ENCODE data around the gene CYB561D1.
"Not testable (repeated sequence)": the region's sequence is repeated elsewhere in the genome, so short reads cannot be mapped to it uniquely, and the experiment has no call there.

Gene CYB561D1, protein sequence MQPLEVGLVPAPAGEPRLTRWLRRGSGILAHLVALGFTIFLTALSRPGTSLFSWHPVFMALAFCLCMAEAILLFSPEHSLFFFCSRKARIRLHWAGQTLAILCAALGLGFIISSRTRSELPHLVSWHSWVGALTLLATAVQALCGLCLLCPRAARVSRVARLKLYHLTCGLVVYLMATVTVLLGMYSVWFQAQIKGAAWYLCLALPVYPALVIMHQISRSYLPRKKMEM

GRCh38 chr1:109493805-109494539 is at the start of gene CYB561D1:
Gene CYB561D1 (plus strand): TSS chr1:109494094. CDS start chr1:109494140, 46 bp downstream.
- DNase-seq (ENCODE audit: low read depth) = peak; percentile 83

GRCh38 chr1:109444346-109444745 is 49.5 kb upstream of the CYB561D1 start:
- DNase-seq (ENCODE audit: low read depth) = no peak

DNA sequence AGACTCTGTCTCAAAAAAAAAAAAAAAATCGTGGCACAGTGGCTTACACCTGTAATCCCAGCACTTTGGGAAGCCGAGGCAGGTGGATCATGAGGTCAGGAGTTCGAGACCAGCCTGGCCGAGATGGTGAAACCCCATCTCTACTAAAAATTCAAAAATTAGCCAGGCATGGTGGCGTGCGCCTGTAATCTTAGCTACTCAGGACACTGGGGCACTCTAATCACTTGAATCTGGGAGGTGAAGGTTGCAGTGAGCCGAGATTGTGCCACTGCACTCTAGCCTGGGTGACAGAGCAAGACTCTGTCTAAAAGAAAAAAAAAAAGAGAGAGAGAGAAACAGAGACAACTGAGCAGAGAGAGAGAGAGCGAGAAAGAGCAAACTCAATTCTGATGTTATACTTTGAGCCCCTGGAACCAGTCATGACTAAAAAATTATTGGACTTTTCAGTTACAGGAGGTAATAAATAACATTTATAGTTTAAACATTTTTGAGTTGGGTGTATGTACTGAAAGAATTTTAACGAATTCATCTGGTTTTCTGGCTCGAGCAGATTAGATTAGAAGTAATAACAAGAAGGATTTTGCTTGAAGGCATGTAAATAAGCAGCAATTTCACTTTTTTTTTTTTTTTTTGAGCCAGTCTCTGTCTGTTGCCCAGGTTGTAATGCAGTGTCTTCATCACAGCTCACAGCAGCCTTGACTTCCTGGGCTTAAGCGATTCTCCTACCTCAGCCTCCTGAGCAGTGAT is 47.8 kb upstream of the CYB561D1 start:
- not testable (repeated sequence) for DNase-seq (ENCODE audit: low read depth)

- no peak for DNase-seq (ENCODE audit: low read depth)
Measured at GRCh38 chr1:109447524-109447923, 46.4 kb upstream of the CYB561D1 start.

- DNase-seq (ENCODE audit: low read depth) = no peak
Measured at GRCh38 chr1:109454497-109455133, 39.3 kb upstream of the CYB561D1 start.

- DNase-seq (ENCODE audit: low read depth) = no peak
Measured at GRCh38 chr1:109457819-109458218, 36.1 kb upstream of the CYB561D1 start.

- DNase-seq (ENCODE audit: low read depth) = no peak
Measured at GRCh38 chr1:109466125-109466451, 27.8 kb upstream of the CYB561D1 start.

DNA sequence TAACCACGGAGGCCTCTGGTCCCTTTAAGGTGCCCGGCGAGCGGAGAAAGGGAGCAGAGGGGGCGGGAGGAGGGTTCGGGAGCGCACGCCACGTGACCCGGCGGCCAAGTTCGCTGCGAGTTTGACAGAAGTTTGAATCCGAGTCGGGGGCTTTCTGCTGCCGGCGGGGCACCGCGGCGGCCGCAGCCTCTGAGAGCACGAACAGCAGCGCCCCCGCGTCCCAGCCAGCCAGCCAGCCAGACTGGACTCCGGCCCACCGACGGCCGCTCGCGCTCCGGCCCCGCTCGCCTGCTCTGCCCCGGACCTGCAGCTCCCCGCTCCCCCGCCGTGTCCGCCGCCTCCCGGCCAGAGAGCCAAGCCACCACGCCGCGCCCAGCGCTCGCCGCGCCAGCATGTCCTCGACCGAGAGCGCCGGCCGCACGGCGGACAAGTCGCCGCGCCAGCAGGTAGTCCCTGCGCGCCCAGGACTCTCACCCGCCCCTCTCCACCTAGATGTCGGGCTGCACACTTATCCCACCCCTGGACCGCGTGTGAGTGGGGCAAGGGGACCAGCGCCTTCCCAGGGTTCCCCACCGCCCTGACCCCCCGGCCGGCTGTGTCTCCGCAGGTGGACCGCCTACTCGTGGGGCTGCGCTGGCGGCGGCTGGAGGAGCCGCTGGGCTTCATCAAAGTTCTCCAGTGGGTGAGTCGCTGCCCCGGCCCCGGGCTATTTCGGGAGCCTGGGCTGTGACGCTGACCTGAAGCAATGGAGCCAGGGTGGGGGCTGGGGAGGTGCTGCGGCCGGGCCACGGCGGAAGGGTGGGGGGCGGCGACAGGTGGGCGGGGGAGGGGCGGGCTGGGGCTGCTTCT is 27.2 kb upstream of the CYB561D1 start, which contains the start of gene SYPL2:
SYPL2 (plus strand) TSS at position 95 of the 849 bp plus-strand sequence; CDS start at position 393, 298 bp downstream.
- DNase-seq (ENCODE audit: low read depth) = no peak

GRCh38 chr1:109467301-109467777 is 26.6 kb upstream of the CYB561D1 start:
- no peak for DNase-seq (ENCODE audit: low read depth)

- DNase-seq (ENCODE audit: low read depth) = no peak
Measured at GRCh38 chr1:109468061-109468460, 25.8 kb upstream of the CYB561D1 start.

DNA sequence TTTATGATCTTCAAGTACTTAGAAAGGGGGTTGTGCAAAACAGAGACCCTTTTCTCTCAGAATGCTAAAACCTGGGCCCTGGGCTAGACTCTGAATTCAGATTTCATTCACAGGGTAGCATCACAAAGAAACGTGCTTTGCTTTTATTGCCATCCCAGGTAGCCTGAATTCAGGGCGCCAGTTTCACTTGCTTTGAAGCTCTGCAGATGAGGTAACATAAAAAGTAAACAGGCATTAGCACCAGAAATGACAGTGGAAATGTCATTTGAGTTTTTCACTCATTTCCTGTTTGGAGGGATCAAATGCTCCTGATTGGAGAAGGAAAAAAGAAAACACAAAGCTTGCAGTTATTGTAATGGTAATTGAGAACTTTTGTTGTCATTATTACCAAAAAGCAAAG is 25.0 kb upstream of the CYB561D1 start:
- DNase-seq (ENCODE audit: low read depth) = no peak

DNA sequence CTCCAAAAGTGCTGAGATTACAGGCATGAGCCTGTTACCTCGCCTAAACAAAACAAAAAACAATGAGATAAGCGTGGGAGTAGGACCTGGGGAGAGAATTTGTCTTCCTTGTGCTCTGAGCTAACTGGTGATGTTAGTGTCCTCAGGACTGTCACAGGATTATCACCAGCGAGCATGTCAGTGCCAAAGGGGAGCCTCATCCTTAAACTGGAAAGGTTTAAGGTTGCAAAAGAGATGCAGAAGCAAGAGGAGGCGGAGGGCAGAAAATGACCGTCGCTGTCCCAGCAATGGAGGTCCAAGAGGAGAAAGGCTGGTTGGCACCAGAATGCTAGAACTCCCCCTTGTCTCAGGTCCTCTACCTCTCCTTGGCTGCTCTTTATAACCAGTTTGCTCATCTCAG is 23.6 kb upstream of the CYB561D1 start:
- no peak for DNase-seq (ENCODE audit: low read depth)

DNA sequence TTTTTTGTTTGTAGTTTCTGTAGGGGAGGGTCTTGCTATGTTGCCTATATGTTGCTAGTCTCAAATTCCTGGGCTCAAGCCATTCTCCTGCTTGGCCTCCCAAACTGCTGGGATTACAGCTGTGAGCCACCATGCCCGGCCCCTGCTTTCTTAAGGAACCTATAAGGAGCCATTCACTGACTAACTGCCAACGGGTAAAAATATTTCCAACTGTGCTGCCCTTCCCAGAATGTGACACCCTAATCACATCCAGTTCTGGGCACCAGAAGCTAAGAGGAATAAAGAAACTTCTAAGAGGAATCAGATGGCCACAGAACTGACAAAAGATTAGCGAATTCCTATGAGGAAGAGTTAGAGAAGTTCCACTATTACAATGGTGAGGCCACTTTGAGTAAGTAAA is 21.1 kb upstream of the CYB561D1 start:
- DNase-seq (ENCODE audit: low read depth) = no peak

GRCh38 chr1:109473284-109474057 is 20.4 kb upstream of the CYB561D1 start:
- DNase-seq (ENCODE audit: low read depth) = not testable (repeated sequence)

DNA sequence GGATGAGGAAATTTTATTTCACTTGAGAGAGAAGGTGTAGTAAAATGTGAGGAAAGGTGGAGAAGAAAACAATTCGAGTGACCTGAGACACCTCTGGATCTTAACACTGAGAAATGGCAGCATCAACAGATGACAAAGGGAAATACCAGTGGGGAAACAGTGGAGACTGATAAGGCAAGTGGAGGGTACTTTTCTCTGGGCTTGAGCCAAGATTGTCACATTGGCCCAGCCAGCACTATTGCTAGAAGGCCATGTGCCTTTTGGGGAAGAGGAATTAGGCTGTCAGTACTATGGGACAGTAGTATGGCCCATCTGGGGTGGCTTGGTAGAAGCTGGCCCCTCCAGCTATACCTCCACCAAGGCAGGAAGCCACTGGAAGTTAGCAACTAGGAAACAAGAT is 19.2 kb upstream of the CYB561D1 start:
- no peak for DNase-seq (ENCODE audit: low read depth)

GRCh38 chr1:109475261-109475660 is 18.6 kb upstream of the CYB561D1 start:
- DNase-seq (ENCODE audit: low read depth) = no peak

GRCh38 chr1:109476825-109477224 is 17.1 kb upstream of the CYB561D1 start:
- DNase-seq (ENCODE audit: low read depth) = no peak

DNA sequence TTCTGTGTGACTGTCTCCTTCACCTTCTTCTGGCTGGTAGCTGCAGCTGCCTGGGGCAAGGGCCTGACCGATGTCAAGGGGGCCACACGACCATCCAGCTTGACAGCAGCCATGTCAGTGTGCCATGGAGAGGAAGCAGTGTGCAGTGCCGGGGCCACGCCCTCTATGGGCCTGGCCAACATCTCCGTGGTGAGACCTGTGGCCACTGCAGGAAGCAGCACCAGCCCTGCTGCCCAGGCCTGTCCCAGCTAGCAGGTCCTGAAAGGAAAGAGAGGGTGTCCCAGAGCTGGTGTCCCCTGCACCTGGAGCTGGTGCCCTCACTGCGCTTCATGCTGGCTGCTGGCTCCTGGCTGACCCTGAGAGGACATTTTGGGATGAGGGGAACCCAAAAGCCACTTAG is 16.1 kb upstream of the CYB561D1 start:
- no peak for DNase-seq (ENCODE audit: low read depth)

DNA sequence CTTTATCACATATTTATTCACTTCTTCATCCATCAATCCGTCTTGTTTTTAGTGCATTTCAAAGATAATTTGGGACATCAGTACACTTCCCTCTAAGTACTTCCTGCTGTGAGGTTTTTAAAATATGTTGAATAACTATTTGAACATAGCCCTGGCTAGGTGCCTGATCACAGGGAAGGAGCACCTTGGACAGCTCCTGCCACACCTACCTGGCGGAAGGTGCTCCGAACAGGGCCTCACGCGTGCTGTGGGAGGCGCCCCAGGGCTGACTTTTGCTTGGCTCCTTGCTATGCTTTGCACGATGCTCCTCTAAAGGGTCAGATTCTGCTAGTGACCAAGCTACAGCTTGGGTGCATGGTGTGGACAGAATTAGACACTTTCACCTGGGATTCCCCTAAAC is 15.1 kb upstream of the CYB561D1 start:
- no peak for DNase-seq (ENCODE audit: low read depth)

- DNase-seq (ENCODE audit: low read depth) = no peak
Measured at GRCh38 chr1:109479311-109479710, 14.6 kb upstream of the CYB561D1 start.

- DNase-seq (ENCODE audit: low read depth) = no peak
Measured at GRCh38 chr1:109479901-109480300, 14.0 kb upstream of the CYB561D1 start.

All from activated T-cell treated with anti-CD3 and anti-CD28 coated beads for 24 hours (primary cell).